Amniotic stem cell (primary cell): ENCODE measurements around the gene PAK5.

Experiments
- DNase-seq: peaks from one replicate; lab custom pipeline; 2025; lab: John Stamatoyannopoulos, UW

PAK5 gene

GRCh38 chr20:9574776-9575175, 264.1 kb downstream of the PAK5 start:
- DNase-seq, result no peak

- no peak for DNase-seq
Observed at GRCh38 chr20:9574181-9574580, 264.7 kb downstream of the PAK5 start.

- no peak for DNase-seq
Observed at GRCh38 chr20:9573335-9574151, 265.3 kb downstream of the PAK5 start.

GRCh38 chr20:9572670-9573069, 266.2 kb downstream of the PAK5 start:
- no peak for DNase-seq

GRCh38 chr20:9571783-9572182, 267.1 kb downstream of the PAK5 start:
- no peak for DNase-seq

- no peak for DNase-seq
Observed at GRCh38 chr20:9570612-9571011, 268.3 kb downstream of the PAK5 start.

- DNase-seq, result no peak
Observed at GRCh38 chr20:9566977-9567376, 271.9 kb downstream of the PAK5 start.

GRCh38 chr20:9565910-9566550, 272.8 kb downstream of the PAK5 start:
- DNase-seq, result no peak

GRCh38 chr20:9557411-9557810, 281.5 kb downstream of the PAK5 start:
- DNase-seq, result no peak

GRCh38 chr20:9555781-9556180, 283.1 kb downstream of the PAK5 start:
- DNase-seq, result no peak

GRCh38 chr20:9551808-9552550, 286.9 kb downstream of the PAK5 start:
- no peak for DNase-seq

- no peak for DNase-seq
Observed at GRCh38 chr20:9550871-9551270, 288.0 kb downstream of the PAK5 start.

GRCh38 chr20:9550283-9550682, 288.6 kb downstream of the PAK5 start:
- DNase-seq, result no peak

GRCh38 chr20:9543214-9543613, 295.7 kb downstream of the PAK5 start:
- no peak for DNase-seq

- no peak for DNase-seq
Observed at GRCh38 chr20:9535449-9535848, 303.4 kb downstream of the PAK5 start.

GRCh38 chr20:9534025-9534424, 304.9 kb downstream of the PAK5 start:
- no peak for DNase-seq

GRCh38 chr20:9532069-9532838, 306.6 kb downstream of the PAK5 start:
- DNase-seq, result no peak

- DNase-seq, result no peak
Observed at GRCh38 chr20:9531581-9531980, 307.3 kb downstream of the PAK5 start.

- no peak for DNase-seq
Observed at GRCh38 chr20:9523636-9524035, 315.2 kb downstream of the PAK5 start.

- no peak for DNase-seq
Observed at GRCh38 chr20:9520086-9520485, 318.8 kb downstream of the PAK5 start.

- DNase-seq, result no peak
Observed at GRCh38 chr20:9518576-9519175, 320.2 kb downstream of the PAK5 start.
